H1 (cell line): Measurements from ENCODE around the gene INPP5E. TPM values are rescaled to one million over a fixed set of nuclear protein-coding genes. Genes with fewer than 3 reads are reported as not detected.

Source experiments
- CTCF ChIA-PET: fragments of 300-600 bp; sonication (Branson Sonifier 250); formaldehyde crosslinking; loops from one replicate; lab custom pipeline; 2021; ENCODE audit not compliant: partially characterized antibody; lab: Charles Lee
- POLR2A ChIA-PET: fragments of 300-600 bp; sonication (Branson Sonifier 250); formaldehyde crosslinking; loops from one replicate; lab custom pipeline; 2021; ENCODE audit warnings: inconsistent platforms; ENCODE audit not compliant: partially characterized antibody; lab: Charles Lee
- DNase-seq, 2 experiments: peaks; one replicate each; pipeline versions ENCODE4 v3.0.0 to v3.0.0-alpha.2; 2010 to 2022; ENCODE audit warnings: low spot score in 2 of 2, low read depth in 1 of 2, mixed read lengths in 1 of 2
- FAIRE-seq: peaks from 2 replicates; lab custom pipeline; 2011; peaks lifted over from hg19 to GRCh38; lab: Jason Lieb, UNC
- H2AFZ ChIP-seq: 2 replicates; pipeline ENCODE4 v1.8.1; 2012; ENCODE audit warnings: low read length, inconsistent platforms
- H2AK5ac ChIP-seq: 2 replicates; pipeline ENCODE4 v1.6.1; 2013; ENCODE audit warnings: low read depth, low read length
- H2BK120ac ChIP-seq: replicated peaks from 2 replicates; pipeline ENCODE3; 2013; ENCODE audit warnings: low read depth, low read length, inconsistent platforms
- H2BK12ac ChIP-seq: 2 replicates; pipeline ENCODE4 v1.6.1; 2013; ENCODE audit warnings: low read depth, low read length
- H2BK15ac ChIP-seq: 2 replicates; pipeline ENCODE4 v1.6.1; 2013; ENCODE audit warnings: low read length
- H2BK20ac ChIP-seq: 2 replicates; pipeline ENCODE4 v1.6.1; 2013; ENCODE audit warnings: low read length
- H2BK5ac ChIP-seq: 2 replicates; pipeline ENCODE4 v1.6.1; 2013; ENCODE audit warnings: low read depth, low read length
- H3K14ac ChIP-seq: 2 replicates; pipeline ENCODE4 v1.6.1; 2013; ENCODE audit warnings: inconsistent platforms; ENCODE audit not compliant: insufficient read length
- H3K18ac ChIP-seq: 2 replicates; pipeline ENCODE4 v1.6.1; 2013; ENCODE audit warnings: low read length; ENCODE audit errors: extremely low read depth
- H3K23ac ChIP-seq: 2 replicates; pipeline ENCODE4 v1.6.1; 2013; ENCODE audit warnings: inconsistent platforms; ENCODE audit not compliant: insufficient read length
- H3K23me2 ChIP-seq: 2 replicates; pipeline ENCODE4 v1.6.1; 2013; ENCODE audit warnings: low read depth, low read length
- H3K27ac ChIP-seq: 2 replicates; pipeline ENCODE4 v1.6.1; 2011; ENCODE audit warnings: low read depth, low read length, inconsistent platforms
- H3K27me3 ChIP-seq, 4 experiments: replicated peaks in 1 of 4; 1 replicate in 1 of 4; 2 replicates in 3 of 4; pipeline versions ENCODE4 v1.6.1 to v1.8.1; 2011 to 2013; ENCODE audit warnings: low read length in 3 of 4, mild to moderate bottlenecking in 3 of 4, inconsistent platforms in 2 of 4, mixed read lengths in 2 of 4, moderate library complexity in 1 of 4; ENCODE audit not compliant: control insufficient read depth in 3 of 4, insufficient read depth in 3 of 4; ENCODE audit errors: extremely low read depth in 1 of 4
- H3K36me3 ChIP-seq, 4 experiments: 2 replicates each; pipeline versions ENCODE4 v1.6.1 to v1.8.1; 2011 to 2013; ENCODE audit warnings: mild to moderate bottlenecking in 4 of 4, low read length in 3 of 4, moderate library complexity in 2 of 4, control low read depth in 1 of 4, inconsistent platforms in 1 of 4; ENCODE audit not compliant: insufficient read depth in 4 of 4, control insufficient read depth in 2 of 4
- H3K4ac ChIP-seq: replicated peaks from 2 replicates; pipeline ENCODE3; 2013; ENCODE audit warnings: low read length, low read depth, mixed read lengths, inconsistent platforms; ENCODE audit not compliant: insufficient read length
- H3K4me1 ChIP-seq, 4 experiments: replicated peaks in 1 of 4; 1 replicate in 1 of 4; 2 replicates in 3 of 4; pipeline versions ENCODE4 v1.6.1 to v1.8.1; 2011 to 2013; ENCODE audit warnings: low read length in 3 of 4, inconsistent platforms in 2 of 4, mixed read lengths in 1 of 4; ENCODE audit not compliant: insufficient read depth in 4 of 4, control insufficient read depth in 3 of 4
- H3K4me2 ChIP-seq, 2 experiments: 2 replicates each; pipeline versions ENCODE4 v1.6.1 to v1.8.1; 2011 to 2013; ENCODE audit warnings: low read depth in 2 of 2, low read length in 2 of 2, control low read depth in 1 of 2, inconsistent platforms in 1 of 2, mild to moderate bottlenecking in 1 of 2; ENCODE audit not compliant: insufficient read depth in 1 of 2
- H3K4me3 ChIP-seq, 4 experiments: fragments of 200-600, 300-600 bp in 1 of 4; sonication (generic), shearing (Covaris generic), sonication (Bioruptor Twin) in 1 of 4; 2 replicates each; pipeline versions ENCODE4 v1.5.1 to v1.8.1; 2011 to 2016; ENCODE audit warnings: low read length in 4 of 4, low read depth in 3 of 4, control low read depth in 2 of 4, inconsistent platforms in 2 of 4, mild to moderate bottlenecking in 2 of 4, mixed read lengths in 1 of 4, moderate library complexity in 1 of 4; ENCODE audit not compliant: insufficient read depth in 2 of 4; ENCODE audit errors: extremely low read depth in 1 of 4
- H3K56ac ChIP-seq: replicated peaks from 2 replicates; pipeline ENCODE3; 2013; ENCODE audit warnings: low read depth, mild to moderate bottlenecking, mixed read lengths, low read length, inconsistent platforms; ENCODE audit not compliant: insufficient read length
- H3K79me1 ChIP-seq: 2 replicates; pipeline ENCODE4 v1.6.1; 2013; ENCODE audit warnings: low read depth, low read length, control low read depth
- H3K79me2 ChIP-seq, 2 experiments: 2 replicates each; pipeline versions ENCODE4 v1.6.1 to v1.8.1; 2012 to 2013; ENCODE audit warnings: low read length in 2 of 2, mild to moderate bottlenecking in 2 of 2, inconsistent platforms in 1 of 2; ENCODE audit not compliant: insufficient read depth in 2 of 2, control insufficient read depth in 1 of 2
- H3K9ac ChIP-seq, 4 experiments: replicated peaks in 1 of 4; 1 replicate in 1 of 4; 2 replicates in 3 of 4; pipeline versions ENCODE4 v1.6.1 to v1.8.1; 2011 to 2013; ENCODE audit warnings: low read depth in 3 of 4, low read length in 3 of 4, control low read depth in 2 of 4, mild to moderate bottlenecking in 2 of 4, moderate library complexity in 2 of 4, inconsistent platforms in 1 of 4; ENCODE audit errors: extremely low read depth in 1 of 4
- H3K9me3 ChIP-seq, 2 experiments: 2 replicates each; pipeline versions ENCODE4 v1.6.1 to v1.8.1; 2012 to 2013; ENCODE audit warnings: mild to moderate bottlenecking in 2 of 2, moderate library complexity in 2 of 2, control low read depth in 1 of 2, inconsistent platforms in 1 of 2, low read depth in 1 of 2, low read length in 1 of 2, mixed read lengths in 1 of 2; ENCODE audit not compliant: insufficient read depth in 2 of 2
- H4K20me1 ChIP-seq, 2 experiments: replicated peaks in 1 of 2; 2 replicates each; pipeline versions ENCODE3 to v1.8.1; 2011 to 2013; ENCODE audit warnings: inconsistent platforms in 2 of 2, low read length in 2 of 2, mild to moderate bottlenecking in 1 of 2; ENCODE audit not compliant: insufficient read depth in 2 of 2, control insufficient read depth in 1 of 2
- H4K5ac ChIP-seq: 2 replicates; pipeline ENCODE4 v1.6.1; 2013; ENCODE audit warnings: low read length, low read depth, mixed read lengths, inconsistent platforms; ENCODE audit not compliant: insufficient read length
- H4K8ac ChIP-seq: 2 replicates; pipeline ENCODE4 v1.8.0; 2013; ENCODE audit warnings: mild to moderate bottlenecking, moderate library complexity, low read length, inconsistent platforms; ENCODE audit not compliant: insufficient read depth; ENCODE audit errors: extremely low read depth
- H4K91ac ChIP-seq: replicated peaks from 2 replicates; pipeline ENCODE3; 2013; ENCODE audit warnings: low read length, mixed read lengths, inconsistent platforms; ENCODE audit not compliant: insufficient read length
- WGBS, 2 experiments: shearing (Covaris generic) in 1 of 2; methylation state at CpG; one replicate each; pipeline versions ENCODE4 v1.1.6 to v1.1.7; 2013 to 2015; ENCODE audit warnings: low lambda C conversion rate in 2 of 2, mixed read lengths in 2 of 2, inconsistent platforms in 1 of 2, low coverage in 1 of 2, missing lambda C conversion rate in 1 of 2; ENCODE audit not compliant: insufficient replicate concordance in 2 of 2, insufficient coverage in 1 of 2, insufficient read length in 1 of 2; ENCODE audit errors: extremely low coverage in 1 of 2, missing lambda C conversion rate in 1 of 2; 5-methylcytosine and 5-hydroxymethylcytosine counted together
- polyA plus RNA-seq, 7 experiments: library from polyadenylated mRNA; depleted of rRNA in 3 of 7; stranded (reverse) in 5 of 7; unstranded in 2 of 7; fragments of >200 nt in 5 of 7; fragments of 200-250 nt in 2 of 7; gene quantifications; 1 replicate in 5 of 7; 2 replicates in 1 of 7; 4 replicates in 1 of 7; pipeline versions ENCODE4 v1.2.1 to v1.2.3, GENCODE V29; 2011 to 2013; ENCODE audit warnings: missing spikeins in 2 of 7, mixed read lengths in 2 of 7
- total RNA-seq: library from RNA; stranded (reverse); fragmentation: NEBNext Ultra II Directional; extraction: Animal tissue kit (Norgen Biotek cat#: 25700); gene quantifications from 2 replicates; pipeline ENCODE4 v1.2.1, GENCODE V29; 2021

The INPP5E gene
- total and polyA plus RNA-seq, 2 of the 8 experiments (the other 6 are each of a cell fraction or from before 2014, with no cell fraction given) = 8.7 to 11.3 TPM

- H2BK20ac ChIP-seq = no peak overlapping the region
- WGBS, 2 experiments = 98% methylated on average over 13 of the region's 13 CpGs; no CpG with 5 or more reads in 1 of the 2 experiments
- H3K23me2 ChIP-seq = peaks cover 6% of the 10 kb centered on the region; the same call in 1 of the 2 replicates
- no peaks in the 10 kb centered on the region for H3K27me3 ChIP-seq
- peaks cover 19 to 51% (median 40%) of the 10 kb centered on the region in 4 experiments for H3K36me3 ChIP-seq
- H3K4me3 ChIP-seq = no peak overlapping the region
- H3K4ac ChIP-seq = no peak overlapping the region
- no peak overlapping the region for H3K4me2 ChIP-seq
- H3K14ac ChIP-seq = no peak overlapping the region
- no peak overlapping the region for H3K9ac ChIP-seq
- no peak overlapping the region for H2AK5ac ChIP-seq
- no peak overlapping the region for H3K18ac ChIP-seq
- ChIA-PET CTCF (interaction anchor here (0.5 to 3.4 kb wide), 10 partner anchors 8 to 79 kb away, joined by 3 to 26 read pairs (median 6); partner anchors contain the start of genes ENTR1 and PMPCA), POLR2A (interaction anchor here (0.8 to 14.6 kb wide), 15 partner anchors 9 to 480 kb away, joined by 3 to 139 read pairs (median 14); partner anchors contain the start of genes DNLZ, ENTR1 and PMPCA)
- no peak overlapping the region for H4K91ac ChIP-seq
- peaks cover 0 to 23% of the 10 kb centered on the region in 2 experiments; a peak in 2 of 4 replicates for H3K79me2 ChIP-seq
- H4K5ac ChIP-seq = no peak overlapping the region
- H4K8ac ChIP-seq = no peak overlapping the region
- DNase-seq (no peak), FAIRE-seq (no peak)
- no peak overlapping the region for H2BK15ac ChIP-seq
- H2AFZ ChIP-seq = no peak overlapping the region
- H2BK120ac ChIP-seq = no peak overlapping the region
- H3K23ac ChIP-seq = no peak overlapping the region
- no peak overlapping the region for H3K27ac ChIP-seq
- no peak overlapping the region for H2BK5ac ChIP-seq
- peaks cover 0 to 10% (median 7%) of the 10 kb centered on the region in 4 experiments; a peak in 5 of 7 replicates for H3K4me1 ChIP-seq
- no peak overlapping the region for H2BK12ac ChIP-seq
- no peaks in the 10 kb centered on the region for H3K9me3 ChIP-seq
- peaks cover 12% of the 10 kb centered on the region; the same call in 1 of the 2 replicates for H3K79me1 ChIP-seq
- H4K20me1 ChIP-seq = peaks cover 5 to 12% of the 10 kb centered on the region in 2 experiments
- H3K56ac ChIP-seq = no peak overlapping the region
Measured at GRCh38 chr9:136402067-136402466, 37.6 kb downstream of the INPP5E start.
